Measurements from ENCODE around the gene COPG2.

The COPG2 gene

DNA sequence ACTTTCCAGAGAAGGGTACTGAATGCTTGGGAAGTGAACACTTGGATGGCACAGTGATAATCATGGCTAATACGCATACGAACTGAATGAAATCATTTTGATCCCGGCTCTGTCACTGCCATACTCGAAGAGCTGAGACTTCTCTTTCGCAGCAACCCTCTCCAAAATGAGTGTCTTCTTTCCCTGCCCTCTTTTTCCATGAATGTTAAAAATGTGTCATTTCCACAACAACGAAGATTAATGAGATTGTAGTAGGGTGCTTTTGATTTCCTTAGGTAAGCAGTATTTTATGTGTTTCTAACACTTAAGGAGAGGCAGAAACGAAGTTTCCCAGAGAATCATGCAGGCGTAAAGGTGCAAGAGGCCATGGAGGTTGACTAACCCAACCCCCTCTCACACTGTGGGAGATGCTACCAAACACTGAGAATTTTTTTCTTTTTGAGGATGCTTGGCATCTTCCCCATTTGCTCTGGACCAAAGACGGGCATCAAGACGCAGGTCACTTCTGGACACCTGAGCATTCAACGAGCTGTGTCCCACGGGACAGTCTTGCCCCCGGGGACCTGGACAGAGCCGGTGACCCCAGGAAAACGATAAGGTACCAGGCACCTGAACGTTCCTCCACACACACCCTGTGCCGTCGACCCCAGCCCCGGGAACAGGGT lies 823 bp downstream of the COPG2 start:
- Histone ChIP-seq H3K27ac (peak overlapping the region; percentile 90), H3K27me3 (ENCODE audit: insufficient read depth, low read depth, severe bottlenecking) (no peaks in the 10 kb centered on the region), H3K4me3 (ENCODE audit: low read depth, low read length) (peak overlapping the region; percentile 69), H3K9me3 (ENCODE audit: severe bottlenecking) (no peaks in the 10 kb centered on the region), H3K36me3 (peaks cover 10% of the 10 kb centered on the region)
- no peak for DNase-seq
- TF ChIP-seq, protein P1, sequence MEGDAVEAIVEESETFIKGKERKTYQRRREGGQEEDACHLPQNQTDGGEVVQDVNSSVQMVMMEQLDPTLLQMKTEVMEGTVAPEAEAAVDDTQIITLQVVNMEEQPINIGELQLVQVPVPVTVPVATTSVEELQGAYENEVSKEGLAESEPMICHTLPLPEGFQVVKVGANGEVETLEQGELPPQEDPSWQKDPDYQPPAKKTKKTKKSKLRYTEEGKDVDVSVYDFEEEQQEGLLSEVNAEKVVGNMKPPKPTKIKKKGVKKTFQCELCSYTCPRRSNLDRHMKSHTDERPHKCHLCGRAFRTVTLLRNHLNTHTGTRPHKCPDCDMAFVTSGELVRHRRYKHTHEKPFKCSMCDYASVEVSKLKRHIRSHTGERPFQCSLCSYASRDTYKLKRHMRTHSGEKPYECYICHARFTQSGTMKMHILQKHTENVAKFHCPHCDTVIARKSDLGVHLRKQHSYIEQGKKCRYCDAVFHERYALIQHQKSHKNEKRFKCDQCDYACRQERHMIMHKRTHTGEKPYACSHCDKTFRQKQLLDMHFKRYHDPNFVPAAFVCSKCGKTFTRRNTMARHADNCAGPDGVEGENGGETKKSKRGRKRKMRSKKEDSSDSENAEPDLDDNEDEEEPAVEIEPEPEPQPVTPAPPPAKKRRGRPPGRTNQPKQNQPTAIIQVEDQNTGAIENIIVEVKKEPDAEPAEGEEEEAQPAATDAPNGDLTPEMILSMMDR (IDR thresholded peaks at IDR 0.05; ENCODE audit: low read depth, low read length): no peak

DNA sequence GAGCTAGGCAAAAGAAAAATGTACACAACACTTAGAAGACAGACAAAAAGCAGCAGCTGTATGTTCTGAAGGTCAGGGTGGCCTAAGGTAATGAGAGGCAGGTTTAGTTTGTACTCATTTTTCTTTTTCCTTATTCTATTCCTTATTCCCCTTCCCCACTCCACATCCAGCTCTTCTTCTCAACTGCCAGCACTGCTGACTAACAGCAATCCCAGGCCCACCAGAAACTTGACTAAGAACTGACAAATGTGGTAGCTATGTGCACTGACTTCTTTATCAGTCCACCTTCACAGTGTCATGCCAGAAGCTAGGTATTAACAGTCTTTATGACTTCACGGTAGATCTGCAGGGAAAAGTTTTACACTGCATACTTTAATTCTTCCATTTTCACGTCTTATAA lies 6.1 kb downstream of the COPG2 start:
- no peaks in the 10 kb centered on the region for H3K9me3 ChIP-seq (ENCODE audit: severe bottlenecking)
- H3K27ac ChIP-seq: no peak overlapping the region
- TF ChIP-seq, protein P1 (IDR thresholded peaks at IDR 0.05; ENCODE audit: low read depth, low read length): no peak
- no peaks in the 10 kb centered on the region for H3K27me3 ChIP-seq (ENCODE audit: insufficient read depth, low read depth, severe bottlenecking)
- no peak overlapping the region for H3K4me3 ChIP-seq (ENCODE audit: low read depth, low read length)
- peaks cover 25% of the 10 kb centered on the region for H3K36me3 ChIP-seq
- DNase-seq: no peak

DNA sequence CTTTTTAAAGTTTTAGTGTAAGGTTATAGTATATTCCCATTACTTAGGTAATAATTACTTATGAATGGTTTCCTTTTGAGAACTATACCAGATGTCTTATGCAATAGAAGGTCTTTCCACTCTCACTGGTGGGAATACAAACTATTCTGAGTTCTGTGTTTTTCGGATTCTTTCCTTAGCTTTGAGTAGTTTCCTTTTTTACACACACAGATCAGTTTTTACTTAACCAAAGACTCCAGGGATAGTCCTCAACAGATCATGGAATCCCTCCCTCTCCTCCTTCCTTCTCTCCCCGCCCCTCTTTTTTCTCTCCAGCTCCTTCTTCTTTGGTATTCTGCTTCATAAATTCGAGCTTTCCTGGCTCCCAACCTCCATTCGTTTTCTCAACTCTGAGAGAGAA lies 13.3 kb downstream of the COPG2 start:
- TF ChIP-seq, protein P1 (IDR thresholded peaks at IDR 0.05; ENCODE audit: low read depth, low read length): no peak
- no peaks in the 10 kb centered on the region for H3K9me3 ChIP-seq (ENCODE audit: severe bottlenecking)
- H3K4me3 ChIP-seq (ENCODE audit: low read depth, low read length): no peak overlapping the region
- peaks cover 15% of the 10 kb centered on the region for H3K36me3 ChIP-seq
- no peaks in the 10 kb centered on the region for H3K27me3 ChIP-seq (ENCODE audit: insufficient read depth, low read depth, severe bottlenecking)
- no peak for DNase-seq
- no peak overlapping the region for H3K27ac ChIP-seq

DNA sequence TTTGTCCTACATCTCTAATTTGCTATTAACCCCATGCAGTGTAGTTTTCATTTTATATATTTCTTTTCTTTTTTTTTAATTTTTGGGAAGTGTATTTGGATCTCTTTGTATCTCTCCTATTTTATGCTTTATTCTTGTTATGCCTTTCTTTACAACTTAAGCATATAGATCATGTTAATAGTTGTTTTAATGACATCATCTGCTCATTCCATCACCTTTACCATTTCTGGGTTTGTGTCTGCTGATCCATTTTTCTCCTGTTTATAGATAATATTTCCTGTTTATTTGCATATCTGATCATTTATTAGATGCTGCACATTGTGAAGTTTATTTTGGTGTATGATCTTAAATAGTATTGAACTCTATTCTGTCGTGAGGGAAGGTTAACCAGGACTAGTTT lies 13.7 kb downstream of the COPG2 start:
- peaks cover 13% of the 10 kb centered on the region for H3K36me3 ChIP-seq
- H3K27me3 ChIP-seq (ENCODE audit: insufficient read depth, low read depth, severe bottlenecking): no peaks in the 10 kb centered on the region
- TF ChIP-seq, protein P1 (IDR thresholded peaks at IDR 0.05; ENCODE audit: low read depth, low read length): no peak
- no peak overlapping the region for H3K4me3 ChIP-seq (ENCODE audit: low read depth, low read length)
- no peak for DNase-seq
- H3K9me3 ChIP-seq (ENCODE audit: severe bottlenecking): no peaks in the 10 kb centered on the region
- no peak overlapping the region for H3K27ac ChIP-seq

DNA sequence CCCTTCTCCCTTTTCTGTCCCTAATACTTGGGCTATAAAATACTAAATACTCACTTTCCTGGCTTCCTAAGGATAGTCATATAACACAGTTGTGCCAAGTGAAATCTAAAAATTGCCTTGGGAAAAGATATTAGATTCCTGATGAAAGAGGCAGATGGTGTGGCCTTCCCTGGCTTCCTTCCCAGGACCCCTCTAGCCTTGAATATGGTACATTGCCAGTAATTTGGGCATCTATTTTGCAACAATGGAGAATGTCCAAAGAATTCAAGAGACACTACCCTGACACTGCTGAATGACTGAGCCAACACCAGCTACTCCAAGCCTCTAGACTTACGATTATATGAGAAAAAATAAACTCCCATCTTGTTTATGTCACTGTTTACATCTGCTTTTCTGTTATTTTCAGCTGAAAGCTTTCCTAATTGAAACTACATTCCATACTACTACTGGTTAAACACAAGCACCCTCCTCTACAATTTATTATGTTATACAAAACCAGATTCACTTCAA lies 17.9 kb downstream of the COPG2 start:
- DNase-seq: no peak
- Histone ChIP-seq H3K9me3 (ENCODE audit: severe bottlenecking) (no peaks in the 10 kb centered on the region), H3K27ac (no peak overlapping the region), H3K4me3 (ENCODE audit: low read depth, low read length) (no peak overlapping the region), H3K27me3 (ENCODE audit: insufficient read depth, low read depth, severe bottlenecking) (no peaks in the 10 kb centered on the region), H3K36me3 (peaks cover 13% of the 10 kb centered on the region)
- TF ChIP-seq, protein P1 (IDR thresholded peaks at IDR 0.05; ENCODE audit: low read depth, low read length): no peak
